ENCODE results near the gene TMUB1.

Gene TMUB1

GRCh38 chr7:151131224-151131591, 47.9 kb upstream of the TMUB1 start:
- no peak for TF ChIP-seq CTCF (conservative IDR thresholded peaks at IDR 0.05; ENCODE audit: low read length)
- TF ChIP-seq EZH2phosphoT487 (IDR thresholded peaks at IDR 0.05; ENCODE audit: borderline replicate concordance): no peak
- no peaks in the 10 kb centered on the region for H3K9me3 ChIP-seq (ENCODE audit: insufficient read depth, low read depth, low read length)
- H3K4me2 ChIP-seq (ENCODE audit: low read depth, low read length, poor library complexity, severe bottlenecking): no peak overlapping the region
- H3K27me3 ChIP-seq (ENCODE audit: insufficient read depth, low read length, poor library complexity, severe bottlenecking): no peaks in the 10 kb centered on the region
- no peaks in the 10 kb centered on the region for H4K20me1 ChIP-seq (ENCODE audit: insufficient read depth, low read length, poor library complexity, severe bottlenecking)
- H3K36me3 ChIP-seq (ENCODE audit: insufficient read depth, low read length): peaks cover 56% of the 10 kb centered on the region; the same call in 1 of the 2 replicates
- H3K9me2 ChIP-seq (replicated peaks; ENCODE audit: low read depth, low read length): no peaks in the 10 kb centered on the region
- no peak overlapping the region for H3K9ac ChIP-seq (ENCODE audit: low read depth, low read length, poor library complexity, severe bottlenecking)
- no peak overlapping the region for H3K4me3 ChIP-seq (ENCODE audit: low read length, poor library complexity, severe bottlenecking)
- no peaks in the 10 kb centered on the region for H3K79me2 ChIP-seq (ENCODE audit: insufficient read depth, low read length)
- H2AFZ ChIP-seq (ENCODE audit: low read length): no peak overlapping the region
- H3F3A ChIP-seq (ENCODE audit: low read depth): no peaks in the 10 kb centered on the region
- no peaks in the 10 kb centered on the region for H3K4me1 ChIP-seq (ENCODE audit: insufficient read depth, low read length, poor library complexity, severe bottlenecking)

- TF ChIP-seq EZH2phosphoT487 (IDR thresholded peaks at IDR 0.05; ENCODE audit: borderline replicate concordance) (no peak), CTCF (conservative IDR thresholded peaks at IDR 0.05; ENCODE audit: low read length) (no peak)
- no peaks in the 10 kb centered on the region for H3K9me2 ChIP-seq (replicated peaks; ENCODE audit: low read depth, low read length)
- H3K36me3 ChIP-seq (ENCODE audit: insufficient read depth, low read length): peaks cover 51% of the 10 kb centered on the region; the same call in 1 of the 2 replicates
These were observed 47.5 kb upstream of the TMUB1 start for GRCh38 chr7:151130741-151131157.

DNA sequence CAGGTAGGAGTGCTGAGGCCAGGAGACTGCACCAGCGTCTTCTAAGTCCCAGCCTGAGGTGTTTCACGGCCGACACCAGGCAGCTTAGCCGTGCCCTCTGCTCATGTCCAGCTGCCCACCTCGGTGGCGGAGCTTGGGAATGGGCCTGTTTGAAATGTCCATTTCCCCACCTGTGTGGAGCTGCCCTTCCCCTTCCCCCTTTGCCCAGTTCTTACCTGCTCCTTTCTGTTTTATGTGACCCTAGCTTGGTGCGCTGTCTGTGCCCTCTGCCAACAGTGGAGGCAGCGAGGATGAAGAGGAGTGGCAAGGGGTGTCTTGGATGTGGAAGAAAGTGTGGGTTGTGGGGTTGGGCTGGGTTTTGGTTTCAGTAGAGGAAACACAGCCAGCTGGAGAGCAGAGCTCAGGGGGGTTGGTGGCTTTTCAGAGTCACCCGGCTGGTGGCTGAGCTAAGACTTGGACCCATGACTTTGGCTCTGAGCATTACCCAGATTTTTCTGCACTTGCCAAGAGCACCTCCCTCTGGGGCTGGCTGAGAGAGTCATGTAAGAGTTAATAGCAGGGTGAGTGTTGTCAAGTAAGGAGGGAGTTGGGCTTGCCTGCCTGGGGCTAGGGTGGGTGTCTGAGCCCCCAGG, 46.8 kb upstream of the TMUB1 start:
- Histone ChIP-seq H2AFZ (ENCODE audit: low read length) (no peak overlapping the region), H3K4me3 (ENCODE audit: low read length, poor library complexity, severe bottlenecking) (no peak overlapping the region), H3F3A (ENCODE audit: low read depth) (no peaks in the 10 kb centered on the region), H3K9me2 (replicated peaks; ENCODE audit: low read depth, low read length) (no peaks in the 10 kb centered on the region), H3K9me3 (ENCODE audit: insufficient read depth, low read depth, low read length) (no peaks in the 10 kb centered on the region), H3K27me3 (ENCODE audit: insufficient read depth, low read length, poor library complexity, severe bottlenecking) (no peaks in the 10 kb centered on the region), H3K36me3 (ENCODE audit: insufficient read depth, low read length) (peaks cover 44% of the 10 kb centered on the region; the same call in 1 of the 2 replicates), H3K4me1 (ENCODE audit: insufficient read depth, low read length, poor library complexity, severe bottlenecking) (no peaks in the 10 kb centered on the region), H3K9ac (ENCODE audit: low read depth, low read length, poor library complexity, severe bottlenecking) (no peak overlapping the region), H3K4me2 (ENCODE audit: low read depth, low read length, poor library complexity, severe bottlenecking) (no peak overlapping the region), H4K20me1 (ENCODE audit: insufficient read depth, low read length, poor library complexity, severe bottlenecking) (no peaks in the 10 kb centered on the region), H3K79me2 (ENCODE audit: insufficient read depth, low read length) (no peaks in the 10 kb centered on the region)
- TF ChIP-seq EZH2phosphoT487 (IDR thresholded peaks at IDR 0.05; ENCODE audit: borderline replicate concordance): no peak
- TF ChIP-seq CTCF (conservative IDR thresholded peaks at IDR 0.05; ENCODE audit: low read length): no peak

More at GRCh38 chr7:151130741-151131157, 47.5 kb upstream of the TMUB1 start:
- no peaks in the 10 kb centered on the region for H3K27me3 ChIP-seq (ENCODE audit: insufficient read depth, low read length, poor library complexity, severe bottlenecking)
- H3K79me2 ChIP-seq (ENCODE audit: insufficient read depth, low read length): no peaks in the 10 kb centered on the region
- H3K4me2 ChIP-seq (ENCODE audit: low read depth, low read length, poor library complexity, severe bottlenecking): no peak overlapping the region
- no peak overlapping the region for H3K9ac ChIP-seq (ENCODE audit: low read depth, low read length, poor library complexity, severe bottlenecking)
- H3F3A ChIP-seq (ENCODE audit: low read depth): no peaks in the 10 kb centered on the region
- H2AFZ ChIP-seq (ENCODE audit: low read length): no peak overlapping the region
- H3K9me3 ChIP-seq (ENCODE audit: insufficient read depth, low read depth, low read length): no peaks in the 10 kb centered on the region
- H3K4me3 ChIP-seq (ENCODE audit: low read length, poor library complexity, severe bottlenecking): no peak overlapping the region
- H3K4me1 ChIP-seq (ENCODE audit: insufficient read depth, low read length, poor library complexity, severe bottlenecking): no peaks in the 10 kb centered on the region
- H4K20me1 ChIP-seq (ENCODE audit: insufficient read depth, low read length, poor library complexity, severe bottlenecking): no peaks in the 10 kb centered on the region
